ENCODE data around the gene UBE2H. TPM values are rescaled to one million over a fixed set of nuclear protein-coding genes. Genes with fewer than 3 reads are reported as not detected.

The UBE2H gene
- total and polyA plus RNA-seq, 2 of the 4 experiments (the other 2 are of a cell fraction), result 34.6 to 49.4 TPM

DNA sequence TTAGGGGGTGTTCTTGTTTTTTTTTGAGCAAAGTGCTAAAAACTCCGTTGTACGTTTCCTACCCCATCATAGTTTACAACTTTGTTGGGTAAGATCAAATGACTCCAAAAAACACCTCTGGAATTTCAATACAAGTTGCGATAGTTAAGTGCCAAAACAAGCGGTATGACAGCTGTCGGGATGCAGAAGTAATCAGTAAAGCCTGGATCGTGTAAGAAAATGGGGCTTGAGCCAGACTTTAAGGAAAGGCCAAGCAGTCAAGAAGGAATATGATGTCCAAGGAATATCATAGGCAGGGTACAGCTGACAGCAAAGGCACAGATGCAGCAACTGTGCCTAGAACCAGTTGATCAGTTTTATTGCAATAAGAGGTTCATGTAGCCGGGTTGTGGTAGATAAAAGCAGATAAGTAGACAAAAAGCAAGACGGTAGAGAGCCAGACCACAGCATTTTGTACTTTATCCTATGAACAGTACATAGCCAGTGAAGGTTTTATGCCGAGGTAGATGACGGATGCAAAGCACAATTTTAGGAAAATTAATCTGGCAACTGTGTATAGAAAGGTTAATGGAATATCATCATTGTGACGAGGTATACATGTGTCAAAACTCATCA lies 45.5 kb downstream of the UBE2H start:
- dilution Hi-C loops (cut with HindIII; ENCODE audit: low sequenced_read_pairs, unreplicated experiment), result no loop called here
- in situ Hi-C loops (cut with MboI; ENCODE audit: low sequenced_read_pairs), result no loop called here
- Histone ChIP-seq H3K56ac (ENCODE audit: extremely low read depth, insufficient read depth, low read length) (no peak overlapping the region), H3K9ac (ENCODE audit: low read depth, low read length) (no peak overlapping the region), H4K91ac (ENCODE audit: insufficient read depth, low read depth, low read length) (no peak overlapping the region), H2BK120ac (ENCODE audit: low read depth, low read length) (no peak overlapping the region), H3K18ac (ENCODE audit: low read depth, low read length) (no peak overlapping the region), H3K9me3 (ENCODE audit: control insufficient read depth, insufficient read depth, low read length) (no peaks in the 10 kb centered on the region), H3K23ac (ENCODE audit: low read depth, low read length) (no peak overlapping the region), H2AK9ac (replicated peaks; ENCODE audit: low read depth, low read length, poor library complexity) (no peak overlapping the region), H3K9me1 (ENCODE audit: insufficient read depth, low read length) (peaks cover 15% of the 10 kb centered on the region), H3K14ac (replicated peaks; ENCODE audit: low read depth, low read length) (no peak overlapping the region), H3K27ac (ENCODE audit: insufficient read depth, low read length) (no peak overlapping the region), H2BK15ac (ENCODE audit: low read depth, low read length) (no peak overlapping the region), H4K8ac (ENCODE audit: low read depth in 2 of 2, low read length in 2 of 2) (no peak overlapping the region), H3K79me1 (ENCODE audit: low read depth in 1 of 2, low read length in 2 of 2) (peaks cover 60 to 89% of the 10 kb centered on the region in 2 experiments), H2AFZ (replicated peaks; ENCODE audit: low read length, poor library complexity) (no peak overlapping the region), H3K27me3 (ENCODE audit: control insufficient read depth, insufficient read depth, low read length) (no peaks in the 10 kb centered on the region), H3K4me3 (ENCODE audit: insufficient read depth, low read depth, low read length) (no peak overlapping the region), H4K5ac (ENCODE audit: low read depth, low read length) (no peak overlapping the region), H3K4ac (ENCODE audit: low read depth, low read length) (no peak overlapping the region), H2BK5ac (ENCODE audit: low read depth, low read length, poor library complexity, severe bottlenecking) (no peak overlapping the region), H2AK5ac (ENCODE audit: low read depth, low read length) (no peak overlapping the region), H4K20me1 (ENCODE audit: insufficient read depth, low read length) (peaks cover 91% of the 10 kb centered on the region), H3K4me2 (ENCODE audit: low read depth, low read length) (no peak overlapping the region), H3K36me3 (ENCODE audit: control insufficient read depth, insufficient read depth, low read length) (peaks cover 17% of the 10 kb centered on the region), H3K4me1 (ENCODE audit: control insufficient read depth, insufficient read depth, low read length) (peaks cover 2% of the 10 kb centered on the region; the same call in 1 of the 2 replicates), H2BK20ac (ENCODE audit: low read depth, low read length) (no peak overlapping the region)
- no TSS peak for BruUV-seq (replicated peaks)
- 78% methylated on average over 2 of the region's 11 CpGs; no CpG with 5 or more reads in 1 of the 2 experiments for WGBS, 2 experiments (ENCODE audit: extremely low coverage in 2 of 2, insufficient read length in 1 of 2)
- TF ChIP-seq FOS (IDR thresholded peaks at IDR 0.05; ENCODE audit: low read depth, low read length) (no peak), NFE2L2 (IDR thresholded peaks at IDR 0.05; ENCODE audit: low read depth, low read length) (no peak), POLR2A (IDR thresholded peaks at IDR 0.05; ENCODE audit: low read depth, low read length) (no peak), RFX5 (IDR thresholded peaks at IDR 0.05; ENCODE audit: low read depth, low read length) (no peak), RCOR1 (IDR thresholded peaks at IDR 0.05; ENCODE audit: insufficient replicate concordance, low read length) (no peak), MXI1 (IDR thresholded peaks at IDR 0.05; ENCODE audit: borderline replicate concordance, low read depth, low read length) (no peak), RAD21 (IDR thresholded peaks at IDR 0.05; ENCODE audit: low read length) (no peak), CEBPB (IDR thresholded peaks at IDR 0.05; ENCODE audit: low read depth, low read length) (no peak), SMC3 (IDR thresholded peaks at IDR 0.05; ENCODE audit: low read depth, low read length) (no peak), MAFK (IDR thresholded peaks at IDR 0.05; ENCODE audit: low read depth, low read length) (no peak)
- TF ChIP-seq, protein P1, sequence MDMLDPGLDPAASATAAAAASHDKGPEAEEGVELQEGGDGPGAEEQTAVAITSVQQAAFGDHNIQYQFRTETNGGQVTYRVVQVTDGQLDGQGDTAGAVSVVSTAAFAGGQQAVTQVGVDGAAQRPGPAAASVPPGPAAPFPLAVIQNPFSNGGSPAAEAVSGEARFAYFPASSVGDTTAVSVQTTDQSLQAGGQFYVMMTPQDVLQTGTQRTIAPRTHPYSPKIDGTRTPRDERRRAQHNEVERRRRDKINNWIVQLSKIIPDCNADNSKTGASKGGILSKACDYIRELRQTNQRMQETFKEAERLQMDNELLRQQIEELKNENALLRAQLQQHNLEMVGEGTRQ (IDR thresholded peaks at IDR 0.05; ENCODE audit: low read depth, low read length), result no peak
- ChIA-PET POLR2A (ENCODE audit: unreplicated experiment) (no interaction called here), CTCF (interaction anchor here (1.0 kb wide), 1 partner anchor 18 kb away, joined by 6 read pairs; no protein-coding TSS in a partner anchor)
- DNase-seq, result no peak
- intact Hi-C loops (cut with micrococcal nuclease), result loop anchor here (5.0 kb wide), 1 partner anchor 40 kb away; no protein-coding TSS in a partner anchor
- no peak for ATAC-seq (ENCODE audit: low read depth)

Measured in IMR-90 (cell line).